Stimulated activated CD4-positive, alpha-beta T cell treated with anti-CD3 and anti-CD28 coated beads, Interleukin-2, amount 100 ng/mL, for 48 hours (primary cell): Measurements from ENCODE around the gene DICER1.
"Not testable (repeated sequence)": the region's sequence is repeated elsewhere in the genome, so short reads cannot be mapped to it uniquely, and the experiment has no call there.

Source experiments
- DNase-seq, 2 donors: peaks; one replicate each; pipeline ENCODE4 v3.0.0-alpha.2; 2020

Gene DICER1

GRCh38 chr14:95157327-95158189, at the start of gene DICER1:
DICER1 (minus strand) TSS chr14:95157529; CDS start chr14:95133458, 24,071 bp downstream.
- peak; percentile 96 to 97 for DNase-seq

DNA sequence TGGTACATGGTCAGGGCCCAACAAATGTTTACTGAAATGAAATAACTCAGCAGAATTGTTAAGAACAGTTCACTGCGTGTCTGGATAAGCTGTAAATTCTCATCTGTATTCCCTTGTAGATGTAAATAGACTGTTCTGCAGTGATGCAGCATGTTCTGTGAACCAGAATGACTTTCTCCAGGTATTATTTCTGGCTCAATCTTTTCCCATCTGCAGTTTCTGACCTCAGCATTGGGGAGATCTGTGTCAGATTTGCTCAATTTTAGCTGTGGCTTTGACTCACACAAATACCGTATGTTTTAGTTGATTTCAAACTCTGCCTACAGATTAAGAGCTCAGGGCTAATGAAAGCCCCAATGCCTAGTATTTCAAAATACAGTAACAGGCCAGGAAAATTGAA, 49.2 kb upstream of the DICER1 start:
- no peak for DNase-seq

DNA sequence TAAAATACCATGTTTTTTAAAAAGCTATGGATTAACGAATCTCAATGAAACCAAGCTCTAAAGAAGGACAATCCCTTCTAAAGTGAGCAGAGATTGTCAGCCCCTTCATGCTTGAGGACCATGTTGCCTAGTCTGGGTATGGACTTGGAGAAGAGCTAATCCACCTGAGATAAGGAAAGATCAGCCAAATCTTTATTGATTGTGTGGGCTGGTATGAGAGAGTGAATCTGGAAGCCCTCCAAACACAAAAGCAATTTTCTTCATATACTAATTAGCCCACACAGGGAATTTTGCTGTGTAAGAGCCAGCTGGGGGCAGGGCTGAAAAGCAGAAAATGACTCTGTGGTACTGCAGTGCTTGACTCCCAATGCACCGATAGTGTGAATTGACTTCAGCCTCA, 47.4 kb upstream of the DICER1 start:
- DNase-seq: no peak

DNA sequence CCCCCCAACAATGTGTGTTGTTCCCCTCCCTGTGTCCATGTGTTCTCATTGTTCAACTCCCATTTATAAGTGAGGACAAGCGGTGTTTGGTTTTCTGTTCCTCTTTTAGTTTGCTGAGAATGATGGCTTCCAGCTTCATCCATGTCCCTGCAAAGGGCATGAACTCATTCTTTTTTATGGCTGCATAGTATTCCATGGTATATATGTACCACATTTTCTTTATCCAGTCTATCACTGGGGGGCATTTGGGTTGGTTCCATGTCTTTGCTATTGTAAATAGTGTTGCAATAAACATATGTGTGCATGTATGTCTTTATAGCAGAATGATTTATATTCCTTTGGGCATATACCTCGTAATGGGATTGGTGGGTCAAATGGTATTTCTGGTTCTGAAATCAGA, 44.4 kb upstream of the DICER1 start:
- DNase-seq: not testable (repeated sequence)

DNA sequence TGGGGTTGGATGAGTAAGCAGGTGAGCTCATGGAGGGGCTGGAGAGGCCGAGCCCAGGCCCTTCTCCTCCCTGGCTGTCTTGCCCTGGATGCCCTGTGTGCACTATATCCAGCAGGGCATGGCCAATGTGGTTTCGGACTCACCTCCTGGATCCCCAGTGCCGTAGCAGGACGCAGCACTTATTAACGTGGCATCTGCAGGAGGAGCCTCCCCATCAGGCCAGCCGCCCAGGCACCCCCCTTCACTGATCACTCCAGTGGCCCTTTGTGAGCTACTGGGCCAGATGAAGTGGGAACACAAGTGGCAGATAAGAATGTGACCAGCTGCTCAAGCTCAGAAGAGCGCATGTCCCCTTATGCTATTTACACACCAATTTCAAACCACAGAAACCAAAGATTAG, 43.1 kb upstream of the DICER1 start:
- DNase-seq: no peak

- DNase-seq: no peak
Observed at GRCh38 chr14:95199298-95199983, 42.1 kb upstream of the DICER1 start.

GRCh38 chr14:95198320-95198719, 41.0 kb upstream of the DICER1 start:
- no peak for DNase-seq

DNA sequence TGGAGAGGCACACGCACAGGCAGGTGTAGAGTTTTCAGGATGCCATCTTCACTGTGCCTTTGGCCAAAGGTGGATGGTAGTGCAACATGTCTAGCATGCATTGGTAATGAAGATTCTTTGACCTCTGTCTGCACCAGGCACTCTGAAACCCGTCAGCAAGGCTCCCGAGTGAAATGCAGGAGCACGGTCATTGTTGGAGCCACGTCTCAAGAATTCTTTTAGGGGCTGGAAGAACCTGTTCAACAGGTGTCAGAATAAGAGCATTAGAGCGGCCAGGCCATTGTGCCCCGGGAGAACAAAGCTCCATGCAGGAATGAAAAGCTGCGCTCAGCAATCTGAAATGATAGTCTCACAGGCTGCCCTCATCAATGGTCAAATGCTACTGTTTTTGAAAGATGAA, 40.2 kb upstream of the DICER1 start:
- no peak for DNase-seq

DNA sequence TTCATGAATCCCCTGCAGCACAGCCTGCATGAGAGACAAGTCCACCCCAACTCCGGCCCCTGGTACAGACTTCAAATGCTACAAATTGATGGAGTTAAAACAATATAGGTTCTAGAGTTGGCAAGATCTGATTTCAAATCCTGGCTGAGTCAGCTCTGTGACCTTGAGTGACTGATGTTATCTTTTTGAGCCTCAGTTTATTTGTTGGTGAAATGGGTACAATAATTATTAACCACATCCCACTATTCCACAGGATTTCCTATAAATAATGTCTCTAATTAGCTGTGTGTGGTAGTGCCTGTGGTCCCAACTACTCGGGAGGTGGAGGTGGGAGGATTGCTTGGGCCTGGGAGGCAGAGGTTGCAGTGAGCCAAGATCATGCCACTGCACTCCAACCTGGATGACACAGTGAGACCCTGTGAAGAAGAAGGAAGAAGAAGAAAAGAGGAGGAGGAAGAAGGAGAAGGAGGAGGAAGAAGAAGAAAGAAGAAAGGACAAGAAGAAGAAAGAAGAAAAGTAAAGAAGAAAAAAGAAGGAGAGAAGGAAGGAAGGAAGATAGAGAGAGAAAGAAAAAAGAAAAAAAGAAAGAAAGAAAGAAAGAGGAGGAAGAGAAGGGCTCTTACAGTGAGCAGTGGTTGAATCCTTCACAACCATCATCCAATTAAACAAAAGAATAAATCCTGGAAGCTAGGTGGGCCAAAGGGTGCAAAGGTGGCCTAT, 39.7 kb upstream of the DICER1 start:
- no peak for DNase-seq

DNA sequence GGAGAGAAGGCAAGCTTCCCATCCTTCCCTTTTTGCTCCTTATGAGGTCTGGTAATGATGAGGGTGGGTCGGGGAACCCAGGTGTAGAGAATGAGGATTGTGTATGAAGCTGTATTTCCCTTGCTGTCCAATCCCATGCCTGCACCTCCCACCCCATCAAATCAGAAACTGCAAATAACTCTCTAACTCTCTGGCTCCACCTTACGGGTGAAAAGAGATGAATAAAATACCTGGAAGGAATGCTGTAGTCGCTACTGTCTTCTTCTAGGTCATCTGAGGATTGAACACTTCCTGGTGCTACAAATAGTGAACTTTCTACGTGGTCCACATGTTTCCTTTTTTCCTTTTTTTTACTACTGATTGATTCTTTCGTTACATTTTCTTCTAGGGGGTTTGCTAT, 38.9 kb upstream of the DICER1 start:
- DNase-seq: no peak

DNA sequence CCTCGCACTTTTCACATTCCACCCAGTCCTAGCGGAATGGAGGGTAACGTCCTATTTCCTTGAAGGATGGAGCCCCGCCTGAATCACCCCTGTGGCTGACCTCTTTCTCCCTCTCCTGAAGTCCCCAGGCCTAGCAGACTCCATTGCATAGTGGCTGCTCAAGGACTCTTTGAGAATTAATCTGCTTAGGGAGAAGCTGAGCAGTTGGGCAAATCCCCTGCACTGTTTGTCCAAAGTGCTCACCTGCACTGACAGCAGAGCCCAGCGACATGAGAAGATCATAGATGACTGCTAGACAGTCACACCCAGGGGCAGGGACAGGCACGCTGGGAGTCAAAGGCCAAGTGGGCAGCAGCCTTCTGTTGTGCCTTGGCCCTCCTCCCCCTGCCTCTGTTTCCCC, 37.7 kb upstream of the DICER1 start:
- no peak for DNase-seq

DNA sequence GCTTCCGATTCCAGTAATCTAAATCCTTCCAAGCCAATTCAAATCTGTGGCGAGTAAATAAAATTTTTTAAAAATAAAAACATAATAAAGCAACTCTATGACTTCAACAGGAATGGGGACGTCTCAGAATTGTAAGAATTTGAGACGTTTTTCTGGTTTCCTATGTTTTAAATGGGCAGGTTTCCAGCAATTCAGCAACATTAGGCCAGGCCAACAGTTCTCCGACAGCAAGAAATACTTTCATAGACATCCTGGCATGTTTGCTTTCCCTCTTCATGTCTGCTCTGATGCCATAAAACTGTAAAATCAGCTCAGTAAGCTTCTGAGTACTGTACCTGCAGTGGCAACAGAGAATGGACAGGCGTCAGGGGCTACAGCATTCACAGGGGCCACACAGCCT, 35.8 kb upstream of the DICER1 start:
- DNase-seq: no peak

GRCh38 chr14:95192311-95192710, 35.0 kb upstream of the DICER1 start:
- no peak for DNase-seq

DNA sequence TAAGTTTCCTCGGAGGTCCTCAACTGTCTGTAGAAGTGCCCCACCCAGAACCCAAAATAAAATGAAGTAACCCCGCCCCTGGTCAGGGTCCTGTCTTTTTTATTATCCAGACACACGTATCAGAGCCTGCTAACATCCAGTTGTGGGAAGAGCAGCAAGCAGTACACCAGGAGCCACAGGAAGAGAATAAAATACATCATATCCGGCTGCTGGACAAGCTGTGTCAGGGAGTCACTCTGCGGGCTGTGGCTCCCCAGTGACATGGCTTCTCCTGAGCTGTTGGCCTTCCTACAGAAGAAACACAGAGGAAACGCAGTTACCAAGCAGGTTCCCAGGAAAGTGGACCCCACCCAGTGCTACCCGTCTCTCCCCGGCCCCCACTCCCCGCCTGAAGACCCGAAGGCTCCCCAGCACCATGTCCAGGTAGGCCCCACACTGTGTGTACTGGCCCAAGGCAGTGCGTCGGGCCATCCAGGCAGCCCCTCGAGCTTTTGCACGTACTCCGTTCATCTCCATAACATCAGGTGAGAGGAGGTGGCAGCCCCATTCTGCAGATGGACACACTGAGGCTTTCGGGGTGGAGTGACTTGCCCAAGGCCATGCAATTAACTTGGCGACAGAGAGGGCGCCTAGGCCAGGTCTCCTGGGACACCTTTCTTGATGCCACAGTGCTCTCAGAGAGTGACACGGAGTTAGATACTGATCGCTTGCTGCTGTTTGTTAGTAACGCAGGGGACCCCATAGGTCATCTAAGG, 34.3 kb upstream of the DICER1 start:
- DNase-seq: no peak

DNA sequence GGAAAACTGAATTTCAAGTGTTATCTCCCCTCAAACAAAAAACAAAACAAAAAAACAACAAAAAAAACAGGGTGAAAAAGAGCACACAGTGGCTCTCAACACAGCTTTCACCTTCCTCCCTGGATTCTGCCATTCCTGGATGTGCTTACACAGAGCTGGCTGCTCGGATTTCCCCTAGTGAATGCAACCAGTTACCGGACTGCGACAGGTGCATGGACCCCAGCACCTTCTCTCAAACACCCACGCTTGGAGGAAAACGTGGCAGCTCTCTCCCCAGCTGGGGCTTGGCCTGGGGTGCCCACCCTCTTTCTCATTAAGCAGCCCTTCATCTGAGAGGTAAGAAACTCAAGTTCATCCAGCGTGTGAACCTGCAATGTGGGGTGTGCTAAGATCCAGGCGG, 33.5 kb upstream of the DICER1 start:
- DNase-seq: no peak

GRCh38 chr14:95190346-95190840, 33.1 kb upstream of the DICER1 start:
- DNase-seq: no peak

- no peak for DNase-seq
Observed at GRCh38 chr14:95189367-95190132, 32.2 kb upstream of the DICER1 start.

- no peak for DNase-seq
Observed at GRCh38 chr14:95188380-95188779, 31.1 kb upstream of the DICER1 start.

- DNase-seq: no peak
Observed at GRCh38 chr14:95185767-95186392, 28.6 kb upstream of the DICER1 start.

DNA sequence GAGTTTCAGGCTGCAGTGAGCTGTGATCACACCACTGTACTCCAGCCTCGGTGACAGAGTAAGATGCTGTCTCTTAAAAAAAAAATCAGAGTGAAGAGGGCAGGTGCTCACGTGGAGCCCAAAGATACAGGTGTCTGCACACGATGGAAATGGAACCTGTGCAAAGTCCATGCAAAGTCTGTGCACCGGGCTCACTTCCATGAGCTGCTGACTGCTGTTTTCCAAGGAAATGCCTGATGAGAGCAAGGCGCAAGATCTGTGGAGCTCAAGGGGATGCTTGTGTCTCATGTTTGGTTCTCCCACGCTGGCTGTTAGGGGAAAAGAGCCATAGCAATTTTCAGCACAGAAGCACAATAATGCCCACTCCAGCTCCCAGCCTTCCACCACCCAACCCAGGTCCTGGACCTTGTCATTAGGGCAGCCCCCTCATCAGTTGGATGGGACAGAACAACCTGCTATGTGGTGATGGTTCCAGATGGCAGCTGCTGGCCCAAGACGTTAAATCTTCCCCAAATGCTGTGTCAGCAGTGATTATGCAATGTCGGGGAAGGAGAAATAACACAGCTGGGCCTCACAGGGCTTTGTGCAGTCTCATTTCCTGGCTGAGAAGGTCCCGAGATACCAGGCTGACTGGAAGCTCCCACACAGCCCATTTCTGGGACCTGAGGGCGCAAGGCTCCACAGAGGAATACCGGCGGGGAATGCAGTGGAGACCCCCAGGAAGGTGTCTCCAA, 27.9 kb upstream of the DICER1 start:
- DNase-seq: no peak

DNA sequence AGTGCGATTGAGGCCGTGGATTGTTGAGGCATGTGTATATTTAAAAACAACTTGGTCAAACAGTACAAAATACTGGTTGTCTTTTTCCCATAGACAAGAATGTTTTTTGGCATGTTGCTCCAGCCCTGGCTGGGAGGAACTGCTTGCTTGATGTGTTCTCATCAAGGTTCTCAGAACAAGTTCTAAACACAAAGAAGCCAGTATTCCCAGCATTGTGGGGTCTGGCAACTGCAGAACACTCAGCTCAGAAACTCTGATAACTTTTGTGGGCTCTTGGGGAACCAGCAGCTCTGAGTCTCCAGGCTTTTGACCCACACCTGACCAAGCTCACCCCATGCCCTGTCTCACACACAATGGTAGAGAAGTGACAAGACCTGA, 27.1 kb upstream of the DICER1 start:
- no peak for DNase-seq
